Measurements from ENCODE around the gene PCDH15.

PCDH15 gene

GRCh38 chr10:54318470-54318869 lies 482.6 kb downstream of the PCDH15 start:
- Histone ChIP-seq H3K4me1 (ENCODE audit: control insufficient read depth, insufficient read depth, low read length) (no peaks in the 10 kb centered on the region), H3K36me3 (ENCODE audit: control insufficient read depth, insufficient read depth, low read length) (no peaks in the 10 kb centered on the region), H3K4me3 (ENCODE audit: low read length) (no peak overlapping the region), H3K27ac (ENCODE audit: low read depth, low read length) (no peak overlapping the region), H3K9ac (ENCODE audit: low read length) (no peak overlapping the region), H3K27me3 (ENCODE audit: control insufficient read depth, insufficient read depth, low read length) (no peaks in the 10 kb centered on the region)

GRCh38 chr10:54314430-54314829 lies 486.6 kb downstream of the PCDH15 start:
- H3K9ac ChIP-seq (ENCODE audit: low read length), result no peak overlapping the region
- H3K36me3 ChIP-seq (ENCODE audit: control insufficient read depth, insufficient read depth, low read length), result no peaks in the 10 kb centered on the region
- no peak overlapping the region for H3K4me3 ChIP-seq (ENCODE audit: low read length)
- H3K27me3 ChIP-seq (ENCODE audit: control insufficient read depth, insufficient read depth, low read length), result no peaks in the 10 kb centered on the region
- H3K27ac ChIP-seq (ENCODE audit: low read depth, low read length), result no peak overlapping the region
- no peaks in the 10 kb centered on the region for H3K4me1 ChIP-seq (ENCODE audit: control insufficient read depth, insufficient read depth, low read length)

- Histone ChIP-seq H3K36me3 (ENCODE audit: control insufficient read depth, insufficient read depth, low read length) (no peaks in the 10 kb centered on the region), H3K4me3 (ENCODE audit: low read length) (no peak overlapping the region), H3K4me1 (ENCODE audit: control insufficient read depth, insufficient read depth, low read length) (no peaks in the 10 kb centered on the region), H3K27me3 (ENCODE audit: control insufficient read depth, insufficient read depth, low read length) (no peaks in the 10 kb centered on the region), H3K9ac (ENCODE audit: low read length) (no peak overlapping the region), H3K27ac (ENCODE audit: low read depth, low read length) (no peak overlapping the region)
Observed at GRCh38 chr10:54284526-54285193, 516.4 kb downstream of the PCDH15 start.

- no peak overlapping the region for H3K9ac ChIP-seq (ENCODE audit: low read length)
- no peaks in the 10 kb centered on the region for H3K27me3 ChIP-seq (ENCODE audit: control insufficient read depth, insufficient read depth, low read length)
- H3K4me3 ChIP-seq (ENCODE audit: low read length), result no peak overlapping the region
- H3K4me1 ChIP-seq (ENCODE audit: control insufficient read depth, insufficient read depth, low read length), result no peaks in the 10 kb centered on the region
- no peak overlapping the region for H3K27ac ChIP-seq (ENCODE audit: low read depth, low read length)
- no peaks in the 10 kb centered on the region for H3K36me3 ChIP-seq (ENCODE audit: control insufficient read depth, insufficient read depth, low read length)
Observed at GRCh38 chr10:54282012-54282411, 519.0 kb downstream of the PCDH15 start.

GRCh38 chr10:54266395-54266794 lies 534.6 kb downstream of the PCDH15 start:
- Histone ChIP-seq H3K4me1 (ENCODE audit: control insufficient read depth, insufficient read depth, low read length) (no peaks in the 10 kb centered on the region), H3K36me3 (ENCODE audit: control insufficient read depth, insufficient read depth, low read length) (no peaks in the 10 kb centered on the region), H3K27ac (ENCODE audit: low read depth, low read length) (no peak overlapping the region), H3K4me3 (ENCODE audit: low read length) (no peak overlapping the region), H3K9ac (ENCODE audit: low read length) (no peak overlapping the region), H3K27me3 (ENCODE audit: control insufficient read depth, insufficient read depth, low read length) (no peaks in the 10 kb centered on the region)

GRCh38 chr10:54262726-54263125 lies 538.3 kb downstream of the PCDH15 start:
- no peaks in the 10 kb centered on the region for H3K36me3 ChIP-seq (ENCODE audit: control insufficient read depth, insufficient read depth, low read length)
- no peak overlapping the region for H3K4me3 ChIP-seq (ENCODE audit: low read length)
- no peak overlapping the region for H3K27ac ChIP-seq (ENCODE audit: low read depth, low read length)
- H3K27me3 ChIP-seq (ENCODE audit: control insufficient read depth, insufficient read depth, low read length), result no peaks in the 10 kb centered on the region
- no peaks in the 10 kb centered on the region for H3K4me1 ChIP-seq (ENCODE audit: control insufficient read depth, insufficient read depth, low read length)
- H3K9ac ChIP-seq (ENCODE audit: low read length), result no peak overlapping the region

- Histone ChIP-seq H3K4me1 (ENCODE audit: control insufficient read depth, insufficient read depth, low read length) (no peaks in the 10 kb centered on the region), H3K27me3 (ENCODE audit: control insufficient read depth, insufficient read depth, low read length) (no peaks in the 10 kb centered on the region), H3K9ac (ENCODE audit: low read length) (no peak overlapping the region), H3K4me3 (ENCODE audit: low read length) (no peak overlapping the region), H3K27ac (ENCODE audit: low read depth, low read length) (no peak overlapping the region), H3K36me3 (ENCODE audit: control insufficient read depth, insufficient read depth, low read length) (no peaks in the 10 kb centered on the region)
Observed at GRCh38 chr10:54259104-54259503, 541.9 kb downstream of the PCDH15 start.

GRCh38 chr10:54234832-54235231 lies 566.2 kb downstream of the PCDH15 start:
- Histone ChIP-seq H3K4me1 (ENCODE audit: control insufficient read depth, insufficient read depth, low read length) (no peaks in the 10 kb centered on the region), H3K27ac (ENCODE audit: low read depth, low read length) (no peak overlapping the region), H3K4me3 (ENCODE audit: low read length) (no peak overlapping the region), H3K36me3 (ENCODE audit: control insufficient read depth, insufficient read depth, low read length) (no peaks in the 10 kb centered on the region), H3K27me3 (ENCODE audit: control insufficient read depth, insufficient read depth, low read length) (no peaks in the 10 kb centered on the region), H3K9ac (ENCODE audit: low read length) (no peak overlapping the region)

GRCh38 chr10:54203401-54203800 lies 597.6 kb downstream of the PCDH15 start:
- Histone ChIP-seq H3K36me3 (ENCODE audit: control insufficient read depth, insufficient read depth, low read length) (no peaks in the 10 kb centered on the region), H3K9ac (ENCODE audit: low read length) (no peak overlapping the region), H3K4me3 (ENCODE audit: low read length) (no peak overlapping the region), H3K4me1 (ENCODE audit: control insufficient read depth, insufficient read depth, low read length) (no peaks in the 10 kb centered on the region), H3K27me3 (ENCODE audit: control insufficient read depth, insufficient read depth, low read length) (no peaks in the 10 kb centered on the region), H3K27ac (ENCODE audit: low read depth, low read length) (no peak overlapping the region)

GRCh38 chr10:54198051-54198450 lies 603.0 kb downstream of the PCDH15 start:
- Histone ChIP-seq H3K4me3 (ENCODE audit: low read length) (no peak overlapping the region), H3K4me1 (ENCODE audit: control insufficient read depth, insufficient read depth, low read length) (no peaks in the 10 kb centered on the region), H3K36me3 (ENCODE audit: control insufficient read depth, insufficient read depth, low read length) (no peaks in the 10 kb centered on the region), H3K9ac (ENCODE audit: low read length) (no peak overlapping the region), H3K27ac (ENCODE audit: low read depth, low read length) (no peak overlapping the region), H3K27me3 (ENCODE audit: control insufficient read depth, insufficient read depth, low read length) (no peaks in the 10 kb centered on the region)

- H3K36me3 ChIP-seq (ENCODE audit: control insufficient read depth, insufficient read depth, low read length), result no peaks in the 10 kb centered on the region
- H3K27ac ChIP-seq (ENCODE audit: low read depth, low read length), result no peak overlapping the region
- no peaks in the 10 kb centered on the region for H3K4me1 ChIP-seq (ENCODE audit: control insufficient read depth, insufficient read depth, low read length)
- H3K9ac ChIP-seq (ENCODE audit: low read length), result no peak overlapping the region
- H3K4me3 ChIP-seq (ENCODE audit: low read length), result no peak overlapping the region
- H3K27me3 ChIP-seq (ENCODE audit: control insufficient read depth, insufficient read depth, low read length), result no peaks in the 10 kb centered on the region
Observed at GRCh38 chr10:54194806-54195205, 606.2 kb downstream of the PCDH15 start.

- Histone ChIP-seq H3K36me3 (ENCODE audit: control insufficient read depth, insufficient read depth, low read length) (no peaks in the 10 kb centered on the region), H3K4me3 (ENCODE audit: low read length) (no peak overlapping the region), H3K27me3 (ENCODE audit: control insufficient read depth, insufficient read depth, low read length) (no peaks in the 10 kb centered on the region), H3K4me1 (ENCODE audit: control insufficient read depth, insufficient read depth, low read length) (no peaks in the 10 kb centered on the region), H3K27ac (ENCODE audit: low read depth, low read length) (no peak overlapping the region), H3K9ac (ENCODE audit: low read length) (no peak overlapping the region)
Observed at GRCh38 chr10:54159924-54160323, 641.1 kb downstream of the PCDH15 start.

GRCh38 chr10:54148508-54148907 lies 652.5 kb downstream of the PCDH15 start:
- H3K27me3 ChIP-seq (ENCODE audit: control insufficient read depth, insufficient read depth, low read length), result no peaks in the 10 kb centered on the region
- H3K9ac ChIP-seq (ENCODE audit: low read length), result no peak overlapping the region
- H3K4me3 ChIP-seq (ENCODE audit: low read length), result no peak overlapping the region
- no peaks in the 10 kb centered on the region for H3K4me1 ChIP-seq (ENCODE audit: control insufficient read depth, insufficient read depth, low read length)
- no peaks in the 10 kb centered on the region for H3K36me3 ChIP-seq (ENCODE audit: control insufficient read depth, insufficient read depth, low read length)
- H3K27ac ChIP-seq (ENCODE audit: low read depth, low read length), result no peak overlapping the region
